ENCODE data around the gene VPS52.
"Not testable (repeated sequence)": the region's sequence is repeated elsewhere in the genome, so short reads cannot be mapped to it uniquely, and the experiment has no call there.

VPS52 gene

DNA sequence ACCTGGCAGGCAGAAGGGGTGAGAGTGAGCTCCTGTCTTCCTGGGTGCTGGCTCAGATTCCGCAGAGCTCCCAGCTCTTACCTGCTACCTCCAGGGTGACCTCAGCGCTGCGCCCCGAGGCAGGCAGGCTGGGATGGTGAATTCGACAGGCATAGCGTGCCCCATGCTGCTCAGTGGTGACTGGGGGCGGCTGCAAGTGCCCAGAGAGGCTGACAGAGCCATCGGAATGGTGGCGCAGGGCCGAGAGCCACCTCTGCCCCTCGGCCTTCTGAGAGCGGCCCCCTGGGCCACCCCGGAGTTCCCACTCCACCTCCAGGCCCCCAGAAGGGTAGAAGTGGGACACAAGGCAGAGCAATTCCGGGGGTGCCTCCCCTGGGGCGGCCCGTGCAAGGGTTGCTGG lies 32.5 kb upstream of the VPS52 start:
- DNase-seq, result no peak

DNA sequence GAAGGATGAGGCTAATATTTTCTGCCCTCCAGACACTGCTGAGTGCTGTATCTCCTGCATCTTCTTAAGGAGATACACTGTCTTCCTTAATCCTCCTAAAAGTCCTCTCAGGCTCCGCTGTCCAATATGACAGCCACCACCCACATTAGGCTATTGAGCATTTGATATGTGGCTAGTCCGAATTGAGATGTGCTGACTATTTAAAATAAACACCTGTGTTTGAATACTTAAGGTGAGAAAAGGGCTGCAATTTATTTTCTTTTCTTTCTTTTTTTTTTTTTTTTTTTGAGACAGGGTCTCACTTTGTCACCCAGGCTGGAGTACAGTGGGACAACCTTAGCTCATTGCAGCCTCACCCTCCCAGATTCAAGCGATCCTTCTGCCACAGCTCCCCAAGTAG lies 30.2 kb upstream of the VPS52 start:
- no peak for DNase-seq

DNA sequence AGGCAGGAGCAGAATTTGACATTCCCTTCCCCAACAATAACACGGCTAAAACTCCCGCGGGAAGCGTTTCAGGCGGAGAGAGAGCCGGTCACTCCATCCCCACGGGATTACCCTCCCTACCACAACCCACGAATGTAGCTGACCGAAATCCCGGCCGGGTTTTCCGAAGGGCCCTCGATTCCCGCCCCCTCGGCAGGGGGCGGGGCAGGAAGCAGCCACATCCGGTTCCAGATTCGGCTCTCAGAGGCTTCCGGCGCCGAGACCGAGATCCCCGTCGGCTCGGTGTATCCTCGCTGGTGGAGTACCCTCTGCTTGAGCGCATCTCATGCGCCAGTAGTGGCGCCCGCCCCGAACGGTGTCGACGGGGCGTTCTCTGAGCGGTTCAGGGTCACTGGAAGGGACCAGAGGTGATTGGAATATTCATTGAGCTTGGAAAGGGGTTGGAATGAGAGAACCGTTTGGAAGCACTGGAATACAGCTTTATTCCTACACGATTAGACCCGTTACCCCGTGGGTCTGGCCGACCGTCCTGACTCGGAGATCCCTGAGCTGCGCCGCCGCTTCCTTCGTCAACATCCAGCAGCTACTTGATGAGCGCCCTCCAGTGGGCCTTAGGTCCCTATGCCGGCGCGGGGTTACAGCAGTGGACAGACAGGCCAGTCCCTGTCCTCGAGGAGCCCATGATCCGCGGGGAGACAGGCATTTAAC lies 27.7 kb upstream of the VPS52 start:
- peak; percentile 95 for DNase-seq

DNA sequence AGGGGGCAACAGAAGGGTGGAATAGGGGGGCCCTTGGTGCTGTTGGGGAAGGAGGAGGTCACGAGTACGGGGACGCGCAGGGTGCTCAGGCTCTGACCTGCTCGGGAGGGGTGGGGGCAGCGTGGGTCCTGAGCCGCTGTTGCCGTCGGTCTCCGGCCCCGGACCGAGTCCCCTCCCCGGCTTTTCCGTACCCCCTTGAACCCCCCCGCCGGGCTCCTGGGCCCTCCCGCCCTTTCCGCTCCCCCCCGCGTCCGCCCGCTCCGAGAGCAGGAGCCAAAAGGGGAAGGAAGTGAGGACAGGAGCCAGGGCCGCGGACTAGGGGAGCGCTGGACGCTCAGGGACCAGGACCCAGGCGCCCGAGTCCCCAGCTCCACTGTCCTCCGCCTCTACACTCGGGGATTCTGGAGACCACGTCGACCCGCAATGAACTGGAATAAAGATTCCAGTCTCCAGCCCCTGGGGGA lies 27.1 kb upstream of the VPS52 start, which contains the start of gene RGL2:
Gene RGL2 (minus strand): TSS at position 170 of the 464 bp plus-strand sequence. CDS start 332 bp downstream, outside the sequence.
- peak; percentile 58 for DNase-seq

DNA sequence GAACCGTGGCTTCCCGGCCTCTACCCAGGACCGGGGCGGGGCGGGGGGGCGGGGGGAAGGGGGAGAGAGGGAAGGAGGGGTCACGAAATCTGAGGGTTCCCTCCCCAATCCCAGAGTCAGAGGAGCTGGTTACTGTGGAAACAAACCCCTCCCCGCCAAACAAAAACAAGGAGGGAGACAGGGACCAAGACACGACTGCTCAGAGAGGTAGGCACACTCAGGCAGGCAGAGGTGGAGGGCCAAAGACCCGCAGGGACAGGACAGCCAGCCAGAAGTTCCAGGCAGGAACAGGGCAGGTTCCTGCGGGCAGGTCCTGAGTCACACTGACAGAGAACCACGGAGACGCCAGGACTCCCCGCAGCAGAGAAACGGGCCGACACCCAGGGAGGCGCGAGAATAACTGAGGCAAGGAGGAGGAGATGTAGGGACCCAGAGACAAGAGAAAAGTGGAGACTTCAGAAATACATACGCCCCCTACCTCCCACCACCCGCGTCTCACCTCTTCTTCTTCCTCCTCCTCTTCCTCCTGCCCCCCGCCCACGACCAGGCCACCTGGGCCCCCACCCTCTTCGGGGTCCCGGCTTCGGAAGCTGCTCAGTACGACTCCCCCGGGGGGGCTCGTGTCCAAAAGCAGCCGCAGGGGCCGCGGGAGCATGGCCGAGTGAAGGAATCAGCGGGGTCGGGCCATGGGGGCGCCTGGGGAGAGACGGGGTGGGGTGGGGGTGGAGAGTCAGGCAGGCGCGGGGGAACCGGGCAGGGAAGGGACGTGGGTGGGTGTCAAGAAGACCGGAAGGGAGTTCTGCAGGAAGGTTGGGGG lies 26.5 kb upstream of the VPS52 start:
- peak; percentile 58 for DNase-seq

DNA sequence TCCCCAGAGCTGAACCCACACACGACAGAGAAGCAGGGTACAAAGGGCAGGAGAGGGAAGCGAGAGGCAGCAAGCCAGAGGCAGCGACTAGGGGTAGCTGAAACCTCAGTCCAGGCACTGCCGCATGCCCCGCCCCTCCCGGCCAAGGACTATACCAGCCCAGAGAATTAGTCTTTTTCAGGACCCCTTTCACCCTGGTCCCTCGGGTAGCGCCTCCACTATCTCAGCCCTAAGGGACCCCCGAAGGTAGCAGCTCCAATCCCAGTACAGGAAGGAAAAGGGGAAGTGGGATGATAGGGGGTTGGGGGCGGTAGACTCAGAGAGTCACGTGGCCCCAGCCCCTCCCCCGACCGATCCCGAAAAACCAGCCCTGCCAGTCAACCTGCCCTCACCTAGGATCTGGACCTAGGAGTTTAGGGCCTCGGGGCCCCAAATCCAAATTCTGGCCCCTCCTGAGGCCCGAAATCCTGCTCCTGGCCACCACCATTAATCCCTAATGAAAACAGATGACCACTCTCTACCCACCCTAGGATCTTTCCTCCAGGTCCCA lies 25.8 kb upstream of the VPS52 start:
- DNase-seq, result peak; percentile 49

DNA sequence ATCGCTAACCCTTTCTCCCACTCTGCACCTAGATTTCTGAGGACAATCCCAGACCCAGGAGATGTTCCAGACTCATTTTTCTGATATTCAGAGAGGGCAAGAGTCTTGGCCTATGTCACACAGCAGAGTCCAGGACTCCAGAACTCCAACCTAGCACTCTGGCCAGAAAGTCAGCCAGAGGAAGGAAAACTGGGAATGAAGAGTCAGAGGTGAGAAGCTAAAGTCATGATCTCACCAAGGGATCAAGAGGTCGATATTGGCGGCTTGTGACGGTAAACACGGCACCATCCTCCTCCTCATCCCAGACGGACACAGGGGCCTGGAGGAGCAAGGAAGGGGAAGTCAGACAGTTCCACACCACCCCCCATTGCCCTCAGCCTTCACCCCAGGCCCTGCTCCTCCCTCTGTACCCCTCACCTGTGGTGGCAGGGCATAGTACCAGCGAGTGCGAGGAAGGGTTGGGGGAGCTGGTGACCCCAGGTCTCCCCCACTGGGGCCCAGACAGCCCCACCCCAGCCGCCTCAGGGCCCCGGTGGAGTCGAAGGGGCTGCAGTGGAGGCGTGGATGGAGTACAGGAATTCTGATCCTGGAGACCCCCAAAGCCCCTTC lies 25.2 kb upstream of the VPS52 start:
- no peak for DNase-seq

DNA sequence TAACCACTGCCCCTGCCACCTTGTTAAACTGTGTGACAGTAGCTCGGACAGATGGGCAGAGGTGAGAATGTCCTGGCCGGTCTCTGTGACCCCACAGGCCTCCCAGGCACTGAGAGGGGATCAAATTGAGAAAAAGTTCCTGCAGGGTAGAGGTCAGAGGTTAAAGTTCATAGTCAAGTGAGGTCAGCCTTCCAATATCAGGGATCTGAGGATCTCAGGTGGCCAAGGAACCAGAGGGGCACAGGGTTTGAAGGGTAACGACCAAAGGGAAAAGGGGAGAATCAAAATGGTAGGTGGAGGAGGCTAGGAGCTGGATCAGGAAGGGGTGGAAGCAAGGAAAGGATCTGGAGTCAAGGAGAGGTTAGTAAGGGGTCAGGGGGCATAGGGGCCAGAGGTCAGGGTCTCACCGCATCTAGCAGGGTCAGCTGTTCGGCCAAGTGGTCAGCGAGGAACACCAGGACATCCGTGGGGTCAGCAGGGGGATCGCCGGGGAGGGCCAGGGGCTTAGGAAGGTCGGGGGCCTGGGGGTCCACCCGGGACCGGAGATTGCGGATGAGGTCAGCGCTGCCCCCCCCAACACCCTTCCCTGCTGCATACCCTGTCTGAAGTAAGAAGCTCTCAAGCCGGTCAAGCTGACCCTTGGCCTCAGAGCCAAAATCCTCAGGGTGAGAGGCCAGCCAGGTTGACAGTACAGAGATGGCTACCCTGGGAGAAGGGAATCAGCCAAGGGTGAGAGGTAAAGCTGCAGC lies 24.1 kb upstream of the VPS52 start:
- DNase-seq, result no peak

DNA sequence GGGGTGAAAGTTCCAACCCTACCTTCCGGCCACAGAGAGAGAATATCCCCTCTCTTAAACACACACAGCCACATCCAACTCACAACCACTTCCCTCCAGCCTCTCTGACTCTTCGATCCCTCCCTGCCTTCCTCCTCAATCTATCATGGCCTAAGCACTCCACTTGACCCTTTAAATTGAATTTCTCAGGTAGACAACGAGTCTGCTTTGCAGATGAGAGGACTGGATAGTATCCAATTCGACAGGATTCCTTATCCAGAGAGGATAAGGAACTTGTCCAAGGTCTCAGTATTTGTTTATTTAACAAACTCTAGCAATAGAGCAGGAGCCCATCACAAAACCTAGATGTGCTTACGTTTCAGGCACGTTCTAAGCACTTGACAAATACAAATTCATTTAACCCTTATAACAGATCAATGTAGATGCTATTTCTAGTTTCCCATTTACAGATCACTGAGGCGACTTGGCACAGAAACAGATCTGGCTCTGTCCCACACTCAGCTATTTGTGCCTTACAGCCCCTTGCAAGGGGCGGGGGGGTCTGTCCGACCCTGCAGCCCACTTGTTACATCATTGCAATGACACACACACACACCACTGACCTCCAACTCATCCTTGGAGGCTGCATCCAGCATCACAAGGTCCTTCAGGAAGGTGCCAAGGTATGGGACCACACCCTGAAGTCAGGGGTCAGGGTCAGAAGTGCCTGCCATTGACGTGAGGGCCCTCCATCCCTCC lies 22.6 kb upstream of the VPS52 start:
- no peak for DNase-seq

DNA sequence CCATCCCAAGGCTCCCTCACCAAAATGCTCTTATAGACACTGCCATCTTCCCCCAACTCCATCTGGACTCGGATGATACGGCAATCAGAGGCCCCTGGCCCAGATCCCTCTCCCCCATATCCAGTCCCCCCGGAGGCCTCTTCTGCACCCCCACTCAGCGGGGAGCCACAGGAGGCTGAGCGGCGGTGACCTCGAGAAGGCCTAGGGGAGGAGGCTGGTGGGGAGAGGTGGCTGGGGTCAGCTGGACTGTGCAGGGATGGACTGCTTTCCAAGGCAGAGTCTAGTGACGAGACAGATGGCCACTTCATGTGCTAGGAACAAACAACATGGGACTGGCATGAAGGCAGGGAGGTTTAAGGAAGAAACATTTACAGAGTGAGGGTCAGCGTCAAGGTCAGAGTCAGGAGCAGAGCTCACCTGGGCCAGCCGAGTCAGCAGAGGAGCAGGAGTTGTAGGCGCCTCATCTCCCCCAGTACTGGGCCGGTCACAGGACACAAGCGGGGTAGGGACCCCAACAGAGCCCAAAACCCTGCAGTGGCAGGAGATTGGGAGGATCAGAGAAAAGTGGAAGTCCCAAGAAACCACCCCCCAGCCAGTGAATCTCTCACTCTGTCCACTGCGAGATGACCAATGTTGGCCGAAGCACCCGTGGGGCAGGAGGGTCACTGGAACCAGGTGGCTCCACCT lies 21.5 kb upstream of the VPS52 start:
- DNase-seq, result no peak

DNA sequence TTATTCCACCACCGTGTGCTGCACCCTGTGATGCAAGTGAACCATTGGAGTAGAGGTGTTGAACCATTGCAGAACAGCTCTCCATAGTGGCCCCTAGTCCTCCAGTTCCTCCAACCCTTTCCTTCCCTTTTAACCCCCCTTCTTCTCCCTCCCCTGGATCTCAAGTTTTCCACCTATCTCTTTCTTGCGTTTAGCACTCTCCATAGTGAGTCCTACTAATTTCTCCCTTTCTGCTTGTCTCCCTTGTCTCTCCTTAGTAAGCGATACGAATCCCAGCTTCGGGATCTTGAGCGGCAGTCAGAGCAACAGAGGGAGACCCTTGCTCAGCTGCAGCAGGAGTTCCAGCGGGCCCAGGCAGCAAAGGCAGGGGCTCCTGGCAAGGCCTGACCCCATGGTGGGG lies 18.8 kb upstream of the VPS52 start:
- no peak for DNase-seq

DNA sequence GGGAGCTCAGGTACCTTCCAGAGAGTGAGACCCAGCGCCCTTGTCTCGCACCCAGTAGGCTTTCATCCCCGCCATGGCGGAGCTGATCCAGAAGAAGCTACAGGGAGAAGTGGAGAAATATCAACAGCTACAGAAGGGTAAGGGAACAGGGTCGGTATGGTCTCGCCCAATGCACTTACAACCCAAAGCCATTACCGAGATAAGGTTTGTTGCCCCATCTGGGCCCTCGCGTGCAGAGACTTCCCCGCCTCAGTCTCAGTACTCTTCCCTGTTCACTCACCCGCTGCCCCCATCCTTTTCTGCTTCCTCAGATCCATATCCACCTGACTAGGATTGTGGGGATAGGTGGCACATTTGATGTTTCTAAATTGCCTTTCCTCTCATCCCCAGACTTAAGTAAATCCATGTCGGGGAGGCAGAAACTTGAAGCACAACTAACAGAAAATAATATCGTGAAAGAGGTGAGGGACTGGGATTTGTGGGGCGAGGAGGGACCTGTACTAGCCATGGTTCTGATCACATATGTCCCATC lies 18.2 kb upstream of the VPS52 start:
- DNase-seq, result no peak

DNA sequence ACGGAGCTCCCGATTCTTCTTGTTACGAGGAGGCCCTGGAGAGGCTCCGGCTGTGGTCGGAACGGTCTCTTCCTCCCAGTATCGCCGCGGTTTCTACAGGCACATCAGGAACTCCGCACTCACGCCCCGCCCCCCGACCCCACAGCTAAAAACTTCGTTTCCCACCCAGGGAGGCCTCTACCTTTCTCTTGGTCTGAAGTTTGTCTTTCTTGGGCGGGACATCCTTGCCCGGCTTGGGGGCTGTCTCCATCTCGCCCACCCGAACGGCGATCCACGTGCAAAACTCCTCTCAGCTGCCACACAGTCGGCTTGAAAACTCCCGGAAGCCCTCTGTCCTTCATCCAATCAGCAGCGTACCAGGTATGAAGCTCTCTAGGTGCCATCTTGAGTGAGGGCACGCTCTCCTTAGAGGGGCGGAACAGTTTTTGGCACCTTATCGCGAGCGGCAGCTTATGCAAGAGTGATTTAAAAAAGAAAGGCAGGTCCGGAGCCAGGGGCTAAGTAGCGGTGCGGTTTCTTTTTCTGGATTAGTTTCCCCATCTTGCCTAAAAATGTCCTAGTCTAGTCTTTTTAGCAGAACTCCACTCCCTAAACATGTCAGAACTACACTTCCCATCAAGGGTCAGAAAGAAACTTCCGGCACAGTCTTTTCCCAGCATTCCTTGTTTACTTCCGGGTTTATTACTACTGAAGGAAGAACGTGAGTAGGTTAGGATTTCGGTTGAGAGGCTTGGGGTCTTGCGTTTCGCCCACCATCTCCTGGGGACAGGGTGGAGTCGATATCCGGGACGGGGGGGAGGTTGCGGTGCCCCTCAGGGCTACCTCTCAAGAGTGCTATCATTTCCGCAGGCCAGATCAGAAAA lies 17.5 kb upstream of the VPS52 start, which contains the start of the genes PFDN6 and WDR46:
Gene PFDN6 (plus strand): TSS at position 681 of the 863 bp plus-strand sequence. CDS start 256 bp downstream, outside the sequence.
Gene WDR46 (minus strand): TSS at position 319 of the 863 bp plus-strand sequence. CDS start 69 bp downstream, at position 250.
- DNase-seq, result peak; percentile 99

DNA sequence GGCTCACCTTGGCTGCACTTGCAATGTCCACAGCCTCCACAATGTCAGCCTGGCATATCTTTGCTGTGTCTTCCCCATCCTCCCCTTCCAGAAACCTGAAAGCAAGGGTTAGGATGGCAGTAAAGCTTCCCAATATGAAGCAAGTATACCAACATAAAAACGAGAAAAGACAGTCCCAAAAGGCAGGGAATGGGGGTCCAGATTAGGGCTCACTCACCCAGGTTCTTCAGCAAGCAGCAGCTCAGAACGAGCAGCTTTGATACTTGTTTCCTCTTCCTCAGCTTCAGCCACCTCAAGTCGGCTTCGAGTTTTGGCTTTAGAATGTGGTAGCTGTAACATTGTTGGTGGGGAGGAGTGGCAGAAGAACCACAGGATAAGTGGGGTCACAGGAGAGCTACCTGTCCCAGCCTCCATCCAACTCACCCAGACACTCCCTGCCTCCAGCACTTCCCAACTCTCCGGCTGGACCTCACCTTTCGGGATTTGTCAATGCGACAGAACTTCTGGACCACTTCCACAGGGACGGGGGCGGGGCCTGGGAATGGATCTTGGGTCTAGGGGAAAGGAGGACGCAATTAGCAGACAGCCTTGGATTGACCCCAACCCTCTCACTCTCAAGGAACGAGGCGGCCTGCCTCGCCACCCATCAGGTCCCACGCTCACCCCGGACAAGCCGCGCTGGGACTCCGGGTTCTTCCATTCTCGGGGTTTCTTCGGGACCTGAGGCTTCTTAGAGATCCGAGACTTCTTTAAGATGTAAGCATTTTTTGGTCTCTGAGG lies 16.7 kb upstream of the VPS52 start:
- DNase-seq, result no peak

DNA sequence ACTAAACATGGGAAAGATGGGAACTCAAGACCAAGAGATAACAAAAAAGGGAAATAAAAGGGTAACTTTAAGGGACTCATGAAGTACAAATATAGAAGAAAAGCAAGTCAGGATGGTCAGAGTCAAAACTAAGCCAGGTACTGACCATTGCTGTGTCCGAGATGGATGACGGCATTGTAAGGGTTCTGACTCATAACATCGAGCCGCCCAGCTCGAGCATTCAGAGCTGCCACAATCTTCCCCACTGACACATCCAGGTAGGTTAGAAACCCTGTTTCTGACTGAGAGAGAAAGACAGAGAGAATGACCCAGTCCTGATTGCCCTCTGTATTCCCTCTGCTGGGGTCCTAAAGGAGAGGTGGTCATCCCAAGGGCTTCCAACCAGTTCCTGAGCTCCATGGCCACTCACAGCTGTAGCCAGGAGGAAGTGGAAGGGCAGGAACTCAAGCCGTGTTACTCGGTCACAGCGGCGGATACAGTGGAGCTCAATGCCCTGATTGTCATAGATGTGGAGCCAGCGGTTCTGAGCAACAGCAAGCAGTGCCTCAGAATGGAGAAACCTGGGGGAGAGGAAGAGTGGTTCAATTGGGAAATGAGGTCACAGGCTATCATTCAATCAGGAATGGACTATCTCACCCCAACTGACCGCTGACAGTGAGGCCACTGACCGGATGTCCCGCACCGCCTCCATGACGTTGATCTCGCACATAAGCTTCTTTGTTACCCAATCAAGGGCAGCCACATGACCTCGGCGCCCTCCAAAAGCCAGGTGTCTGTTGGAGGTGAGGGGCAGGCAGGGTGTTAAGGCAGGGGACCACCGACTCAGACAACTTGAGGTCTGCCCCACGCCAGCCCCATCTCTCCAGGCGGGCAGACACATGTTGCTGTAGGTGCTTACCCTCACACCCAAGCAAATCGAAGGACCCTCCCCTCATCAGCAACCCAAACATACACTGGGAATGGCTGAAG lies 15.6 kb upstream of the VPS52 start:
- DNase-seq, result no peak

DNA sequence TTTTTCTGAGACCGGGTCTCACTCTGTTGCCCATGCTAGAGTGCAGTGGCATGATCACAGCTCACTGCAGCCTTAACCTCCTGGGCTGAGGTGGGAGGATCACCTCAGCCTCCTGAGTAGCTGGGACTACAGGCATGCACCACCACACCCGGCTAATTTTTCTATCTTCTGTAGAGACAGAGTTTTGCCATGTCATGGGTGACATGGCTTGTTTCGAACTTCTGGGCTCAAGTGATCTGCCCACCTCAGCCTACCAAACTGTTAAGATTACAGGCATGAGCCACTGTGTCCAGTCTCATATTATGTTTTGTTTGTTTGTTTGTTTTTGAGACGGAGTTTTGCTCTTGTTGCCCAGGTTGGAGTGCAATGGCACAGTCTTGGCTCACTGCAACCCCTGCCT lies 13.5 kb upstream of the VPS52 start:
- not testable (repeated sequence) for DNase-seq

DNA sequence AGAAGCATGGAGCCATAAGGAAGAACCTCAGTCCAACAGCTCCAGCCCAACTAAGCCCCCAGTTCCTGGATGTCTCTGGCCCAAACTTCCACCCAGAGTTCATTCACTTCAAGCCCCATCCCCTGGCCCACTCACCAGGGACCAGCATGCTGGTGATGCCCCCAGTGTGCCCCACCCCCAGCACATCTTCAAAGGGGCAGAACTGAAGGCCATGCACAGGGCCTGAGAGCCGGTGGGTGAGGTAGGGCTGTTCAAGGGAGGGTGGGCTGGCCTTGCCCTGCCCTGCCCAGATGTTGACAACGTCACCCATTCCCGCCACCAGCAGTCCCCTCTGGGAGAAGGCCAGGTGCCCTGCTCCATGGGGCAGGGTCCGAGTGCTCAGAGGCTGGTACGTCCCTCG lies 8.9 kb upstream of the VPS52 start:
- no peak for DNase-seq

Data from NCI-H510A treated with DMSO at 0.1 percent for 48 hours (cell line).